Measurements from ENCODE around the gene KLHL5.

DNA sequence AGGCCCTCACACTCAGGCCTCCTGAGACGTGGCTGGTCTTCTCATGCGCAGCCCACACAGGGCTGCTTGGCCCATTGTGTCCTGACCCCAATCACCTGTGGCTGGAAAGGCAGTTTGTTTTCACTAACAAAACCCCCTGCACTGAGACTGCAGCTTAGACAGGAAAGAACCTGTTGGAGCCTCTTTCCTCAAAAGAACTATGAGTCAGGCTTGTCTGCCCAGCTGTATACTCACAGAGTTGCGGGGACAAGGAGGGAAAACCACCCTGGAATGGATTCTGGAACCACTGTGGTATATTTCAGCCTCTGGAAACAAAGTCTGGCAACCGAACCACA is 24.6 kb upstream of the KLHL5 start:
- TF ChIP-seq, protein P1, sequence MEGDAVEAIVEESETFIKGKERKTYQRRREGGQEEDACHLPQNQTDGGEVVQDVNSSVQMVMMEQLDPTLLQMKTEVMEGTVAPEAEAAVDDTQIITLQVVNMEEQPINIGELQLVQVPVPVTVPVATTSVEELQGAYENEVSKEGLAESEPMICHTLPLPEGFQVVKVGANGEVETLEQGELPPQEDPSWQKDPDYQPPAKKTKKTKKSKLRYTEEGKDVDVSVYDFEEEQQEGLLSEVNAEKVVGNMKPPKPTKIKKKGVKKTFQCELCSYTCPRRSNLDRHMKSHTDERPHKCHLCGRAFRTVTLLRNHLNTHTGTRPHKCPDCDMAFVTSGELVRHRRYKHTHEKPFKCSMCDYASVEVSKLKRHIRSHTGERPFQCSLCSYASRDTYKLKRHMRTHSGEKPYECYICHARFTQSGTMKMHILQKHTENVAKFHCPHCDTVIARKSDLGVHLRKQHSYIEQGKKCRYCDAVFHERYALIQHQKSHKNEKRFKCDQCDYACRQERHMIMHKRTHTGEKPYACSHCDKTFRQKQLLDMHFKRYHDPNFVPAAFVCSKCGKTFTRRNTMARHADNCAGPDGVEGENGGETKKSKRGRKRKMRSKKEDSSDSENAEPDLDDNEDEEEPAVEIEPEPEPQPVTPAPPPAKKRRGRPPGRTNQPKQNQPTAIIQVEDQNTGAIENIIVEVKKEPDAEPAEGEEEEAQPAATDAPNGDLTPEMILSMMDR (conservative IDR thresholded peaks at IDR 0.05; ENCODE audit: low read length): no peak
- TF ChIP-seq EZH2phosphoT487 (IDR thresholded peaks at IDR 0.05; ENCODE audit: borderline replicate concordance, low read depth, low read length): no peak

All from OCI-LY7 (cell line).